Esophagus muscularis mucosa (tissue), 4 donors: Measurements from ENCODE around the gene ZNF714.

ENCODE experiments used
- EP300 ChIP-seq: sonication (generic); formaldehyde crosslinking; IDR thresholded peaks from one replicate; pipeline ENCODE4 v1.6.1; 2017; ENCODE audit warnings: antibody characterized with exemption
- POLR2A ChIP-seq: fragments of 450-650 bp; IDR thresholded peaks from one replicate; pipeline ENCODE4 v1.6.1; 2017; ENCODE audit warnings: antibody characterized with exemption, moderate library complexity, mild to moderate bottlenecking, low read depth
- POLR2AphosphoS5 ChIP-seq, 2 donors: sonication (generic); formaldehyde crosslinking; IDR thresholded peaks; one replicate each; pipeline ENCODE4 v1.6.1; 2017; ENCODE audit warnings: antibody characterized with exemption in 2 of 2
- TF ChIP-seq, protein P1 (sequence below), 3 experiments: fragments of 200-600 bp in 2 of 3; fragments of 450-650 bp in 1 of 3; sonication (generic) in 2 of 3; IDR thresholded peaks; one replicate each; pipeline ENCODE4 v1.5.1; 2017 to 2019; ENCODE audit warnings: antibody characterized with exemption in 3 of 3, mild to moderate bottlenecking in 2 of 3, moderate library complexity in 1 of 3

DNA sequence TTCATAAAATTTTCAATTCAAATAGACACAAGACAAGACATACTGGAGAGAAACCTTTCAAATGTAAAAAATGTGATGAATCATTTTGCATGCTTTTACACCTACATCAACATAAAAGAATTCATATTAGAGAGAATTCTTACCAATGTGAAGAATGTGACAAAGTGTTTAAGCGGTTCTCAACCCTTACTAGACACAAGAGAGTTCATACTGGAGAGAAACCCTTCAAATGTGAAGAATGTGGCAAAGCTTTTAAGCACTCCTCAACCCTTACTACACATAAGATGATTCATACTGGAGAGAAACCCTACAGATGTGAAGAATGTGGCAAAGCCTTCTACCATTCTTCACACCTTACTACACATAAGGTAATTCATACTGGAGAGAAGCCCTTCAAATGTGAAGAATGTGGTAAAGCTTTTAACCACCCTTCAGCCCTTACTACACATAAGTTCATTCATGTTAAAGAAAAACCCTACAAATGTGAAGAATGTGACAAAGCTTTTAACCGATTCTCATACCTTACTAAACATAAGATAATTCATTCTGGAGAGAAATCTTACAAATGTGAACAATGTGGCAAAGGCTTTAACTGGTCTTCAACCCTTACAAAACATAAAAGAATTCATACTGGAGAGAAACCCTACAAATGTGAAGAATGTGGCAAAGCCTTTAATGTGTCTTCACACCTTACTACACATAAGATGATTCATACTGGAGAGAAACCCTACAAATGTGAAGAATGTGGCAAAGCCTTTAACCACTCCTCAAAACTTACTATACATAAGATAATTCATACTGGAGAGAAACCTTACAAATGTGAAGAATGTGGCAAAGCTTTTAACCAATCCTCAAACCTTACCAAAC is 35.3 kb downstream of the ZNF714 start:
- TF ChIP-seq, protein P1, sequence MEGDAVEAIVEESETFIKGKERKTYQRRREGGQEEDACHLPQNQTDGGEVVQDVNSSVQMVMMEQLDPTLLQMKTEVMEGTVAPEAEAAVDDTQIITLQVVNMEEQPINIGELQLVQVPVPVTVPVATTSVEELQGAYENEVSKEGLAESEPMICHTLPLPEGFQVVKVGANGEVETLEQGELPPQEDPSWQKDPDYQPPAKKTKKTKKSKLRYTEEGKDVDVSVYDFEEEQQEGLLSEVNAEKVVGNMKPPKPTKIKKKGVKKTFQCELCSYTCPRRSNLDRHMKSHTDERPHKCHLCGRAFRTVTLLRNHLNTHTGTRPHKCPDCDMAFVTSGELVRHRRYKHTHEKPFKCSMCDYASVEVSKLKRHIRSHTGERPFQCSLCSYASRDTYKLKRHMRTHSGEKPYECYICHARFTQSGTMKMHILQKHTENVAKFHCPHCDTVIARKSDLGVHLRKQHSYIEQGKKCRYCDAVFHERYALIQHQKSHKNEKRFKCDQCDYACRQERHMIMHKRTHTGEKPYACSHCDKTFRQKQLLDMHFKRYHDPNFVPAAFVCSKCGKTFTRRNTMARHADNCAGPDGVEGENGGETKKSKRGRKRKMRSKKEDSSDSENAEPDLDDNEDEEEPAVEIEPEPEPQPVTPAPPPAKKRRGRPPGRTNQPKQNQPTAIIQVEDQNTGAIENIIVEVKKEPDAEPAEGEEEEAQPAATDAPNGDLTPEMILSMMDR (IDR thresholded peaks at IDR 0.05) = no peak
- TF ChIP-seq POLR2AphosphoS5 (IDR thresholded peaks at IDR 0.05) (no peak), EP300 (no peak), POLR2A (no peak)
